Body of pancreas (tissue), 4 donors: ENCODE measurements around the gene A2M. TPM values are rescaled to one million over a fixed set of nuclear protein-coding genes. Genes with fewer than 3 reads are reported as not detected.

Experiments used
- ATAC-seq: fragments of 150-250 bp; one replicate; pipeline ENCODE4 v1.9.1; 2016
- DNase-seq, 4 donors: peaks; one replicate each; pipeline ENCODE4 v3.0.0-alpha.2; 2019
- H3K27ac ChIP-seq, 4 donors: fragments of 200-600 bp; sonication (generic); 1 replicate in 3 of 4; 2 replicates in 1 of 4; pipeline versions ENCODE4 v1.5.1 to v1.6.1; 2016 to 2019; ENCODE audit warnings: mild to moderate bottlenecking in 1 of 4, mixed read lengths in 1 of 4, moderate library complexity in 1 of 4
- H3K27me3 ChIP-seq, 2 donors: fragments of 200-600 bp; sonication (generic); one replicate each; pipeline ENCODE4 v1.6.0; 2016; ENCODE audit warnings: mild to moderate bottlenecking in 1 of 2
- H3K36me3 ChIP-seq, 2 donors: fragments of 200-600 bp; sonication (generic); replicated peaks in 1 of 2; 2 replicates each; pipeline ENCODE4 v1.5.1; 2016; ENCODE audit warnings: low read depth in 2 of 2; ENCODE audit not compliant: insufficient read depth in 1 of 2
- H3K4me1 ChIP-seq: fragments of 200-600 bp; sonication (generic); one replicate; pipeline ENCODE4 v1.6.0; 2016
- H3K4me3 ChIP-seq, 2 donors: fragments of 200-600 bp; sonication (generic); 1 replicate in 1 of 2; 2 replicates in 1 of 2; pipeline ENCODE4 v1.5.1; 2016 to 2019
- H3K9me3 ChIP-seq, 3 donors: fragments of 200-600 bp; sonication (generic); 1 replicate in 2 of 3; 2 replicates in 1 of 3; pipeline ENCODE4 v1.5.1; 2016
- CTCF ChIP-seq, 7 experiments: fragments of 450-650 bp in 4 of 7; fragments of 200-600 bp in 3 of 7; sonication (generic) in 3 of 7; IDR thresholded peaks; one replicate each; pipeline ENCODE4 v1.5.1; 2016 to 2019; ENCODE audit warnings: antibody characterized with exemption in 7 of 7
- POLR2A ChIP-seq, 3 donors: fragments of 450-650 bp; IDR thresholded peaks; one replicate each; pipeline ENCODE4 v1.6.1; 2016; ENCODE audit warnings: antibody characterized with exemption in 3 of 3, mild to moderate bottlenecking in 2 of 3
- WGBS, 2 donors: methylation state at CpG; one replicate each; pipeline ENCODE4 v1.1.5; 2017; 5-methylcytosine and 5-hydroxymethylcytosine counted together
- intact Hi-C: fragments of 100-400 bp; cut with DNase I; formaldehyde crosslinking; loops from one replicate; pipeline ENCODE4 v1.15.1; 2023
- total RNA-seq, 2 donors: library from RNA; depleted of rRNA; stranded (reverse); fragments of >200 nt; gene quantifications; one replicate each; pipeline ENCODE4 v1.1.0, GENCODE V29; 2016

A2M gene
- total RNA-seq, 2 donors from 2014 or later, result 97.3 to 102 TPM

- ATAC-seq (no peak), DNase-seq (no peak)
- Histone ChIP-seq H3K4me3 (no peak overlapping the region), H3K27ac (no peak overlapping the region), H3K9me3 (no peaks in the 10 kb centered on the region), H3K4me1 (no peaks in the 10 kb centered on the region), H3K27me3 (no peaks in the 10 kb centered on the region), H3K36me3 (no peaks in the 10 kb centered on the region)
- WGBS, 2 donors, result 89 to 94% methylated on average over 6 of the region's 6 CpGs
- intact Hi-C loops, result no loop called here
- no peak for TF ChIP-seq CTCF (IDR thresholded peaks at IDR 0.05)
- no peak for TF ChIP-seq POLR2A (IDR thresholded peaks at IDR 0.05)
Observed at GRCh38 chr12:9098115-9098452, 17.6 kb downstream of the A2M start.

DNA sequence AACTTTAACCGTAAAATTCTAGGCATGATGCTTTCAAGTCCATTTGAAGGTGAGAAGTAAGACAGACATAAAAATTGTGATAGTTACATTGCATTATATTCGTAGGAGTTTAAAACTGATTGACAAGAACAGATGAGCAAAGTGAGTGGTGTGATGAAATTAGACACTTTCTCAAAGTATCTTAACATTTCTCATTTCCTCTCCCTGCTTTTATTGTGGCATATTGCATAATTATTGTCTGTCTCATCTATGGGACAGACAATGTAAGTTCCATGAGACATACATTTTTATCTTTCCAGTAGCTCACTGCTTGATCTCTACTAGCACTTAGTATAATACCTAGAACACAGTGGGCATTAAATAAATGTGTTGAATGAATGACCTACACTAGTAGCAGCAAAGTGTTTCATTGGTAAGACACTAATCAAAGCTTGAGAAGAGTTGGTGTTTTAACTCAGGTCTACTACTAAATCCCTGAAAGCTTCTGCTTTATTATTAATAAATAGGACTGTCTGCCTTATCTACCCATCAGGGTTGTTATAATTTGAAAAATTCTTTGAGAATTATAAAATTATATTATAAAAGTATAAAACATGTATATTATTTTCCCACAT is 19.0 kb downstream of the A2M start:
- Histone ChIP-seq H3K4me1 (no peaks in the 10 kb centered on the region), H3K4me3 (no peak overlapping the region), H3K27me3 (no peaks in the 10 kb centered on the region), H3K36me3 (no peaks in the 10 kb centered on the region), H3K27ac (no peak overlapping the region), H3K9me3 (no peaks in the 10 kb centered on the region)
- WGBS, 2 donors, result 79% methylated on average over 2 of the region's 2 CpGs
- no peak for ATAC-seq
- intact Hi-C loops, result no loop called here
- TF ChIP-seq POLR2A (IDR thresholded peaks at IDR 0.05) (no peak), CTCF (IDR thresholded peaks at IDR 0.05) (no peak)
- DNase-seq, result no peak

- Histone ChIP-seq H3K27ac (no peak overlapping the region), H3K36me3 (no peaks in the 10 kb centered on the region), H3K4me1 (no peaks in the 10 kb centered on the region), H3K4me3 (no peak overlapping the region), H3K9me3 (no peaks in the 10 kb centered on the region), H3K27me3 (no peaks in the 10 kb centered on the region)
- TF ChIP-seq CTCF (IDR thresholded peaks at IDR 0.05), result no peak
- no peak for TF ChIP-seq POLR2A (IDR thresholded peaks at IDR 0.05)
- no peak for ATAC-seq
- WGBS, 2 donors, result 91 to 96% methylated on average over 3 of the region's 3 CpGs
- no peak for DNase-seq
- intact Hi-C loops, result no loop called here
Observed at GRCh38 chr12:9095322-9095721, 20.4 kb downstream of the A2M start.

- no peak overlapping the region for H3K27ac ChIP-seq
- TF ChIP-seq POLR2A (IDR thresholded peaks at IDR 0.05) (no peak), CTCF (IDR thresholded peaks at IDR 0.05) (no peak)
- no peak for DNase-seq
Observed at GRCh38 chr12:9094512-9095206, 21.1 kb downstream of the A2M start.

More at GRCh38 chr12:9094512-9095206, 21.1 kb downstream of the A2M start:
- no peaks in the 10 kb centered on the region for H3K27me3 ChIP-seq
- H3K9me3 ChIP-seq, result no peaks in the 10 kb centered on the region
- 87 to 95% methylated on average over 3 of the region's 3 CpGs for WGBS, 2 donors
- H3K4me1 ChIP-seq, result no peaks in the 10 kb centered on the region
- intact Hi-C loops, result no loop called here
- ATAC-seq, result no peak
- no peaks in the 10 kb centered on the region for H3K36me3 ChIP-seq
- no peak overlapping the region for H3K4me3 ChIP-seq
